Measurements from ENCODE around the gene MB.

MB gene

GRCh38 chr22:35593071-35593890, 23.8 kb downstream of the MB start:
- no peak for DNase-seq

GRCh38 chr22:35592418-35592967, 24.6 kb downstream of the MB start:
- no peak for DNase-seq

GRCh38 chr22:35591714-35592417, 25.3 kb downstream of the MB start:
- no peak for DNase-seq

- no peak for DNase-seq
Observed at GRCh38 chr22:35590634-35591295, 26.4 kb downstream of the MB start.

GRCh38 chr22:35589756-35590093, 27.4 kb downstream of the MB start:
- no peak for DNase-seq

GRCh38 chr22:35589071-35589755, 27.9 kb downstream of the MB start:
- DNase-seq = no peak

GRCh38 chr22:35587896-35588295, 29.2 kb downstream of the MB start:
- no peak for DNase-seq

GRCh38 chr22:35587447-35587870, 29.7 kb downstream of the MB start:
- no peak for DNase-seq

GRCh38 chr22:35586771-35587170, 30.4 kb downstream of the MB start:
- no peak for DNase-seq

- DNase-seq = peak; percentile 44
Observed at GRCh38 chr22:35582861-35583670, 34.1 kb downstream of the MB start.

GRCh38 chr22:35582218-35582860, 34.8 kb downstream of the MB start:
- DNase-seq = no peak

- no peak for DNase-seq
Observed at GRCh38 chr22:35581023-35581413, 36.1 kb downstream of the MB start.

- DNase-seq = no peak
Observed at GRCh38 chr22:35580351-35581022, 36.6 kb downstream of the MB start.

- no peak for DNase-seq
Observed at GRCh38 chr22:35578836-35579575, 38.1 kb downstream of the MB start.

- DNase-seq = no peak
Observed at GRCh38 chr22:35577799-35578659, 39.1 kb downstream of the MB start.

- DNase-seq = no peak
Observed at GRCh38 chr22:35576671-35577070, 40.5 kb downstream of the MB start.

GRCh38 chr22:35575116-35575748, 41.9 kb downstream of the MB start:
- DNase-seq = no peak

GRCh38 chr22:35572556-35572955, 44.6 kb downstream of the MB start:
- DNase-seq = no peak
